SW 1271 (cell line): ENCODE data around the gene ADAD2.

ENCODE experiments used
- DNase-seq, 2 experiments: peaks; one replicate each; lab custom pipeline; 2025; lab: John Stamatoyannopoulos, UW

The ADAD2 gene

GRCh38 chr16:84245956-84246678 lies 55.2 kb downstream of the ADAD2 start:
- DNase-seq = no peak

- DNase-seq = no peak
Observed at GRCh38 chr16:84246679-84247077, 55.7 kb downstream of the ADAD2 start.
